WTC11 (cell line): ENCODE data around the gene BOD1L2.

Experiments
- JUN ChIP-seq: sonication (generic); formaldehyde crosslinking; IDR thresholded peaks from 2 replicates; pipeline ENCODE4 v1.8.0; 2023; ENCODE audit warnings: mild to moderate bottlenecking, missing genetic modification reagents
- NR2C2 ChIP-seq: sonication (generic); formaldehyde crosslinking; IDR thresholded peaks from 2 replicates; pipeline ENCODE4 v1.8.0; 2022; ENCODE audit warnings: mild to moderate bottlenecking, missing genetic modification reagents
- TCF7 ChIP-seq: sonication (generic); formaldehyde crosslinking; IDR thresholded peaks from 2 replicates; pipeline ENCODE4 v1.8.0; 2022; ENCODE audit warnings: mild to moderate bottlenecking, low read depth, missing genetic modification reagents, moderate library complexity
- TEAD4 ChIP-seq: sonication (generic); formaldehyde crosslinking; IDR thresholded peaks from 2 replicates; pipeline ENCODE4 v1.8.0; 2022; ENCODE audit warnings: mild to moderate bottlenecking, missing genetic modification reagents
- TF ChIP-seq, protein P1 (sequence below): fragments of 200-600 bp; IDR thresholded peaks from 2 replicates; pipeline ENCODE4 v1.8.0; 2022; ENCODE audit warnings: antibody characterized with exemption
- TF ChIP-seq, protein P2 (sequence below): sonication (generic); formaldehyde crosslinking; IDR thresholded peaks from 2 replicates; pipeline ENCODE4 v1.8.0; 2023; ENCODE audit warnings: mild to moderate bottlenecking, missing genetic modification reagents
- TF ChIP-seq, protein P3 (sequence below): sonication (generic); formaldehyde crosslinking; IDR thresholded peaks from 2 replicates; pipeline ENCODE4 v1.8.1; 2022; ENCODE audit warnings: mild to moderate bottlenecking, missing genetic modification reagents, moderate library complexity, borderline replicate concordance
- TF ChIP-seq, protein P4 (sequence below): sonication (generic); formaldehyde crosslinking; IDR thresholded peaks from 2 replicates; pipeline ENCODE4 v1.8.1; 2022; ENCODE audit warnings: mild to moderate bottlenecking, moderate library complexity, missing genetic modification reagents

DNA sequence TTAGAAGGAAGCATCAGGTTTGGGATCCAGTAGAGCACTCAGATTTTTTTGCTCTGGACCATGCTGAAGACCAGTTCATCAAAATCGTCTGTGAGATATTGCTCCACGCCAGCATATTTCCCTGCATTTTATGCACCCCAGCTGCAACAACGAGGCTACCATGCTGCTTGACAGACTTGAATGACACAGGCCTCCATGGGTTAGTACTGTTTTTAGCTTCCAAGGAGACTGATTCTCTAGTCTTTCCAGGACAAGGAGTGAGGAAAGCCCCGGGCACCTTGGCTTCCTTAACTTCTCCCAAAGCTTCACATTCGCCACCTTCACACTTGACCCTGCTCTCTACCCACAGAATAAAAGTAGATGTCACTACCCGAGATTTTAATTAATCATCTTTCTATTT is 17.5 kb downstream of the BOD1L2 start:
- TF ChIP-seq, protein P1, sequence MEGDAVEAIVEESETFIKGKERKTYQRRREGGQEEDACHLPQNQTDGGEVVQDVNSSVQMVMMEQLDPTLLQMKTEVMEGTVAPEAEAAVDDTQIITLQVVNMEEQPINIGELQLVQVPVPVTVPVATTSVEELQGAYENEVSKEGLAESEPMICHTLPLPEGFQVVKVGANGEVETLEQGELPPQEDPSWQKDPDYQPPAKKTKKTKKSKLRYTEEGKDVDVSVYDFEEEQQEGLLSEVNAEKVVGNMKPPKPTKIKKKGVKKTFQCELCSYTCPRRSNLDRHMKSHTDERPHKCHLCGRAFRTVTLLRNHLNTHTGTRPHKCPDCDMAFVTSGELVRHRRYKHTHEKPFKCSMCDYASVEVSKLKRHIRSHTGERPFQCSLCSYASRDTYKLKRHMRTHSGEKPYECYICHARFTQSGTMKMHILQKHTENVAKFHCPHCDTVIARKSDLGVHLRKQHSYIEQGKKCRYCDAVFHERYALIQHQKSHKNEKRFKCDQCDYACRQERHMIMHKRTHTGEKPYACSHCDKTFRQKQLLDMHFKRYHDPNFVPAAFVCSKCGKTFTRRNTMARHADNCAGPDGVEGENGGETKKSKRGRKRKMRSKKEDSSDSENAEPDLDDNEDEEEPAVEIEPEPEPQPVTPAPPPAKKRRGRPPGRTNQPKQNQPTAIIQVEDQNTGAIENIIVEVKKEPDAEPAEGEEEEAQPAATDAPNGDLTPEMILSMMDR: no peak
- TF ChIP-seq TCF7: no peak
- TF ChIP-seq NR2C2 (CRISPR knock-in tag): no peak
- TF ChIP-seq TEAD4 (CRISPR knock-in tag): no peak
- TF ChIP-seq JUN: no peak
- TF ChIP-seq, protein P2, sequence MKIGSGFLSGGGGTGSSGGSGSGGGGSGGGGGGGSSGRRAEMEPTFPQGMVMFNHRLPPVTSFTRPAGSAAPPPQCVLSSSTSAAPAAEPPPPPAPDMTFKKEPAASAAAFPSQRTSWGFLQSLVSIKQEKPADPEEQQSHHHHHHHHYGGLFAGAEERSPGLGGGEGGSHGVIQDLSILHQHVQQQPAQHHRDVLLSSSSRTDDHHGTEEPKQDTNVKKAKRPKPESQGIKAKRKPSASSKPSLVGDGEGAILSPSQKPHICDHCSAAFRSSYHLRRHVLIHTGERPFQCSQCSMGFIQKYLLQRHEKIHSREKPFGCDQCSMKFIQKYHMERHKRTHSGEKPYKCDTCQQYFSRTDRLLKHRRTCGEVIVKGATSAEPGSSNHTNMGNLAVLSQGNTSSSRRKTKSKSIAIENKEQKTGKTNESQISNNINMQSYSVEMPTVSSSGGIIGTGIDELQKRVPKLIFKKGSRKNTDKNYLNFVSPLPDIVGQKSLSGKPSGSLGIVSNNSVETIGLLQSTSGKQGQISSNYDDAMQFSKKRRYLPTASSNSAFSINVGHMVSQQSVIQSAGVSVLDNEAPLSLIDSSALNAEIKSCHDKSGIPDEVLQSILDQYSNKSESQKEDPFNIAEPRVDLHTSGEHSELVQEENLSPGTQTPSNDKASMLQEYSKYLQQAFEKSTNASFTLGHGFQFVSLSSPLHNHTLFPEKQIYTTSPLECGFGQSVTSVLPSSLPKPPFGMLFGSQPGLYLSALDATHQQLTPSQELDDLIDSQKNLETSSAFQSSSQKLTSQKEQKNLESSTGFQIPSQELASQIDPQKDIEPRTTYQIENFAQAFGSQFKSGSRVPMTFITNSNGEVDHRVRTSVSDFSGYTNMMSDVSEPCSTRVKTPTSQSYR: no peak
- TF ChIP-seq, protein P3, sequence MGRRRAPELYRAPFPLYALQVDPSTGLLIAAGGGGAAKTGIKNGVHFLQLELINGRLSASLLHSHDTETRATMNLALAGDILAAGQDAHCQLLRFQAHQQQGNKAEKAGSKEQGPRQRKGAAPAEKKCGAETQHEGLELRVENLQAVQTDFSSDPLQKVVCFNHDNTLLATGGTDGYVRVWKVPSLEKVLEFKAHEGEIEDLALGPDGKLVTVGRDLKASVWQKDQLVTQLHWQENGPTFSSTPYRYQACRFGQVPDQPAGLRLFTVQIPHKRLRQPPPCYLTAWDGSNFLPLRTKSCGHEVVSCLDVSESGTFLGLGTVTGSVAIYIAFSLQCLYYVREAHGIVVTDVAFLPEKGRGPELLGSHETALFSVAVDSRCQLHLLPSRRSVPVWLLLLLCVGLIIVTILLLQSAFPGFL (CRISPR knock-in tag): no peak
- TF ChIP-seq, protein P4, sequence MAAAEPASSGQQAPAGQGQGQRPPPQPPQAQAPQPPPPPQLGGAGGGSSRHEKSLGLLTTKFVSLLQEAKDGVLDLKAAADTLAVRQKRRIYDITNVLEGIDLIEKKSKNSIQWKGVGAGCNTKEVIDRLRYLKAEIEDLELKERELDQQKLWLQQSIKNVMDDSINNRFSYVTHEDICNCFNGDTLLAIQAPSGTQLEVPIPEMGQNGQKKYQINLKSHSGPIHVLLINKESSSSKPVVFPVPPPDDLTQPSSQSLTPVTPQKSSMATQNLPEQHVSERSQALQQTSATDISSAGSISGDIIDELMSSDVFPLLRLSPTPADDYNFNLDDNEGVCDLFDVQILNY: no peak
